SKM-1 treated with dmso at 0.1 percent for 144 hours (cell line): Measurements from ENCODE around the gene NPHS1.
"Not testable (repeated sequence)": the region's sequence is repeated elsewhere in the genome, so short reads cannot be mapped to it uniquely, and the experiment has no call there.

Source experiments
- DNase-seq: peaks from one replicate; lab custom pipeline; 2025; ENCODE audit not compliant: unreplicated experiment; lab: John Stamatoyannopoulos, UW

NPHS1 gene, protein sequence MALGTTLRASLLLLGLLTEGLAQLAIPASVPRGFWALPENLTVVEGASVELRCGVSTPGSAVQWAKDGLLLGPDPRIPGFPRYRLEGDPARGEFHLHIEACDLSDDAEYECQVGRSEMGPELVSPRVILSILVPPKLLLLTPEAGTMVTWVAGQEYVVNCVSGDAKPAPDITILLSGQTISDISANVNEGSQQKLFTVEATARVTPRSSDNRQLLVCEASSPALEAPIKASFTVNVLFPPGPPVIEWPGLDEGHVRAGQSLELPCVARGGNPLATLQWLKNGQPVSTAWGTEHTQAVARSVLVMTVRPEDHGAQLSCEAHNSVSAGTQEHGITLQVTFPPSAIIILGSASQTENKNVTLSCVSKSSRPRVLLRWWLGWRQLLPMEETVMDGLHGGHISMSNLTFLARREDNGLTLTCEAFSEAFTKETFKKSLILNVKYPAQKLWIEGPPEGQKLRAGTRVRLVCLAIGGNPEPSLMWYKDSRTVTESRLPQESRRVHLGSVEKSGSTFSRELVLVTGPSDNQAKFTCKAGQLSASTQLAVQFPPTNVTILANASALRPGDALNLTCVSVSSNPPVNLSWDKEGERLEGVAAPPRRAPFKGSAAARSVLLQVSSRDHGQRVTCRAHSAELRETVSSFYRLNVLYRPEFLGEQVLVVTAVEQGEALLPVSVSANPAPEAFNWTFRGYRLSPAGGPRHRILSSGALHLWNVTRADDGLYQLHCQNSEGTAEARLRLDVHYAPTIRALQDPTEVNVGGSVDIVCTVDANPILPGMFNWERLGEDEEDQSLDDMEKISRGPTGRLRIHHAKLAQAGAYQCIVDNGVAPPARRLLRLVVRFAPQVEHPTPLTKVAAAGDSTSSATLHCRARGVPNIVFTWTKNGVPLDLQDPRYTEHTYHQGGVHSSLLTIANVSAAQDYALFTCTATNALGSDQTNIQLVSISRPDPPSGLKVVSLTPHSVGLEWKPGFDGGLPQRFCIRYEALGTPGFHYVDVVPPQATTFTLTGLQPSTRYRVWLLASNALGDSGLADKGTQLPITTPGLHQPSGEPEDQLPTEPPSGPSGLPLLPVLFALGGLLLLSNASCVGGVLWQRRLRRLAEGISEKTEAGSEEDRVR (N-terminal part only)

DNA sequence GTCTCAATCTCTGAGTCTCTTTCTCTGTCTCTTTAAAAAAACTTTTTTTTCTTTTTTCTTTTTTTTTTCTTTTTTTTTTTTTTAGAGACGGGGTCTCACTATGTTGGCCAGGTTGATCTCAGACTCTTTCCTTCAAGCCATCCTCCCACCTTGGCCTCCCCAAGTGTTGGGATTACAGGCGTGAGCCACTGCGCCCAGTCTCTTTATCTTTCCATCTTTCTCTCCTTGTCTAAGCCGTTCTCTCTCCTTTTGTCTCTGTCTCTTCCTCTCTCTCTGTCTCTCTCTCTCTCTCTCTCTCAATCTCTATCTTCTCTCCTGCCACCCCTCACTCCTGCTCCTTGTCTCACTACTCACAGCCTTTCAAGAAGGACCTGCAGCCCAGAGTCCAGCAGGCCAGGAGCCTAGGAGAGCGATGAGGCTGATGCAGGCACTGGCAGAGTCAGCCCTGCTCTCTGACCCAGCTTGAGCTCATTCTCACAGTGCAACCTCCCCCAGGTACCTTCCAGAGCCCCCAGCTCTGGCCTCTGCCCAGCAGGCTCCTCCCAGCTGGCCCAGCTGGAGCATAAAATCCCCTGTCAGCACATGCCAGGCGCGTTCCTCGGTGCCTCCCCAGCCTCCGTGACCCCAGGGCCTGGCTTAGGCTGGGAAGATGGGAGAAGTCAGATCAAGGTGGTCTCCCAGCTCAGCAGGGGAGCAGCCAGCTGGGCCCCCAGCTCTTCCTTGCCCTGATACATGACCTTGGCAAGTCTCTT, at the start of gene NPHS1:
NPHS1 (minus strand) TSS at position 476 of the 752 bp plus-strand sequence. CDS start 667 bp downstream, outside the sequence.
- no peak for DNase-seq

DNA sequence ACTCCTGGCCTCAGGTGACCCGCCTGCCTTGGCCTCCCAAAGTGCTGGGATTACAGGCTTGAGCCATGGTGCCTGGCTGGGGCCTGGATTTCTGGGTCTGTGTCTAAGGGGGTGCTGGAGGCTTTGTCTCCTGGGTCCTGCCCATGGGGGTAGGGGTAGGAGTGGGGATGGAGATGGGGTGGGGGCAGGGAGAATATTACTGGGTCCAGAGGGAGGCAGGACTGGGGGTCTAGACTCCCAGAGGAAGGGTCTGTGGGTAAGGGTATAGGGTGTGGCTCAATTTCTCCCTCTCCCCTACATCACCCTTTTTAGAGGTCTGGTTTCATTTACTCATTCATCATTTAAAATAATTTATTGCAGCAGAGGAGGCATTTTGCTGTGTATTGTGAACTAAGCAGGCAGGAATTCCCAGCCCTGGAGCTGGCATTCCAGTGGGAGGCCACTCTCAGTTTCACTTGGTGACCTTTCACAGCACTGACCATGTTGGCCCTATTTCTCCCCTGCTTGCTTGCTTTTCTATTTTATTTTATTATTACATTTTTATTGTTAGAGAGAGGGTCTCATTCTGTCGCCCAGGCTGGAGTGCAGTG, 48.8 kb upstream of the NPHS1 start:
- DNase-seq: no peak

GRCh38 chr19:35899547-35900214, 47.4 kb upstream of the NPHS1 start:
- peak; percentile 67 for DNase-seq

DNA sequence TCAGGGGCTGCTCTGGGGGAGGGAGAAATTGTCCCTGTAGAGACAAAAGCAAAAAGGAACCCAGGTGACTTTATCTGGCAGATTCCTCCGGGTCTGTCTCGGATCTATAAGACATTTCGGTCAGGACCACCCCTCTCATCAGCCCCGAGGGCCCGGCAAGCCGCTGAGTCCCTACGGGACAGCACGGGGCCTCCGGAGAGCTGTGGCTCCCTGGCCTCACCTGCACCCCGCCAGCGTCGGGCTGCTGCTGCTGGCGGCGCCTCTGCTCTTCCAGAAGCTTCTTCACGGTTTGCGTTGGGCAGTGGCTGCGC, 46.1 kb upstream of the NPHS1 start:
- DNase-seq: no peak

DNA sequence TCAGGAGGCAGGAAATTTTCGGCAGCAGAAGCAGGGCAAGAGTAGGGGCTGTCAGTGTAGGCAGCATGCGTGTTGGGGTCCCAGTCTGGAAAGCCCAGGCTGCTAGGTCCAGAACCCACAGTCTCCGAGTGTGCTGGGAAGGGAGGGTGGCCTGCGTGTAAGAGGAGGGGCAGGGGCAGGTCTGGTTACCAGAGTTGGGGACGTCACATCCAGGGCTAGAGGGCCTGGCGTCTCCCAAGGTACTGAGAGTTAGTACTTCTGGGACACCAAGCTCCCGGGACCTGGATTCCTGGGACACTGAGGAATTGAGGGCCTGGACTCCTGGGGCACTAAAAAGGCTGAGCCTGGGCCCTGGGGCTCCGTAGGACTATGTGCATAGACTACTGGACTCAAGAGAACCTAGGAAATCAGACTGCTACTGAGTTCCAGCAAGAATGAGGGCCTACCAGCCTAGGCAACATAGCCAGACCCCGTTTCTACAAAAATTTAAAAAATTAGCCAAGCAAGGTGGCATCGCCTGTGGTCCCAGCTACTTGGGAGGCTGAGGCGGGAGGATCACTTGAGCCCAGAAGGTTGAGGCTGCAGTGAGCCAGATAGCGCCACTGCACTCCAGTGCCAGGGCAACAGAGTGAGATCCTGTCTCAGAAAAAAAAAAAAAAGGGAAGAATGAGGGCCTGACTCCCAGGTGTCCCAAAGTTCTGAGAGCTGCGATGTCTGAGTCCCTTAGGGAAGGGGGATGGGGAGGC, 45.6 kb upstream of the NPHS1 start:
- DNase-seq: no peak

- no peak for DNase-seq
Observed at GRCh38 chr19:35896643-35897040, 44.3 kb upstream of the NPHS1 start.

GRCh38 chr19:35895911-35896642, 43.8 kb upstream of the NPHS1 start:
- DNase-seq: no peak

DNA sequence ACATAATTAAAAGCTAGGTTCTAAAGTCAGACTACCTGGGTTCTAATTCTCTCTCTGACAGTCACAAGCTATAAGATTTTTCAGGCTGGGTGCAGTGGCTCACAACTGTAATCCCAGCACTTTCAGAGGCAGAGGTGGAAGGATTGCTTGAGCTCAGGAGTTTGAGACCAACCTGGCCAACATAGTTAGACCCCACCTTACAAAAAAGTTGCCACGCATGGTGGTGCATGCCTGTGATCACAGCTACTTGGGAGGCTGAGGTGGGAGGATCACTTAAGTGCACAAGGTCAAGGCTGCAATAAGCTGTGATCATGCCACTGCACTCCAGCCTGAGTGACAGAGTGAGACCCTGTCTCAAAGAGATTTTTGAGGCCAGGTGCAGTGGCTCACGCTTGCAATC, 42.0 kb upstream of the NPHS1 start:
- no peak for DNase-seq

- DNase-seq: not testable (repeated sequence)
Observed at GRCh38 chr19:35891819-35892218, 39.5 kb upstream of the NPHS1 start.

- DNase-seq: no peak
Observed at GRCh38 chr19:35890113-35890650, 37.9 kb upstream of the NPHS1 start.

DNA sequence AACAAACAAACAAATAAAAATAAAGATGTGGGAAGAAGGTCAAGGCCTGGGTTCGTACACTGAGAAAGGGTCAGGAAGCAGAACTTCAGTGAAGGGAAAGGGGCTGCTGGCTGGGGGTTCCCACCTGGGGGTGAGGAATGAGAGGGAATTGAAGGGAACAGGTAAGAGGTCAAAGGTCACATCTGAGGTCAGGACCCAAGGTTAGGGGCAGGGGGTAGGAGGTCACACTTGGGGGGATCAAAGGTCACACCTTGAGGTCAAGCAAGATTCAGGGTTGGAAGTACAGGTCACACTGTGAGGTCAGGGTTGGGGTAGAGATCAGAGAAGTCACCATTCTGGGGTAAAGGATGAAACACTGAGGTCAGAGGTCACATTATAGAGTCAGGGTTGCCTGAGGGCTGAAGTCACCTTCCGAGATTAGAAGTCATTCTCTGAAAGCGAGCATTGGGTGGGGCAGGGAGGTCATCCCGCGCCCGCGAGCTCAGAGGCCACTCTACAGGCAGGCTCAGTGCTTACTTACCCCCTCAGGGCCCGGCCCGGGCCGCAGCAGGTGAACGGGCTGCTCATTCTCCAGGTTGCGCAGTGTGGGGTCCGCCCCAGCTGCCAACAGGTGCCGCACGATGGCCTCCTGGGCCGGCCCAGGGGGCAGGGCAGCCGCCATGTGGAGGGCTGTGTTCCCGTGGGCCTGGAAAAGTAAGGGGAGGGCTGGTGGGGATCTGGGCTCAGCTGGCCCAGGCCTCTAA, 37.2 kb upstream of the NPHS1 start:
- no peak for DNase-seq

DNA sequence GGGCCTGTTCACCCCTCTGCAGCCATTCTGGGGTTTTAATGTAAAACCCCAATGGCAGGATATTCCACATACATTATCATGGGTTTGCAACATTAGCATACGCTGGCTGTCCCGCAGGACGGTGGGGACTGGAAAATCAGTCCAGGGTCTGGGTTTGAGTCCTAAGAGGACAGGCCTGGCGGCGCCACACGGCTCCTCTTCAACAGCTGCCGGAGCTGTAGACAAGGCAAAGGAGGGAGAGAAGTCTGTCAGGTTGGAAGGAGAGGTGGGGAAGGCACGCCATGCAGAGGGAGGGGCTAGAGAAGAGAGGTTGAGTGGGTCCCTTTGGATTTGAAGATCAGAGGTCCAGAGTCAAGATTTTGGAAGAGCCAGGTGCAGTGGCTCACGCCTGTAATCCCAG, 36.1 kb upstream of the NPHS1 start:
- no peak for DNase-seq

GRCh38 chr19:35887197-35887596, 34.9 kb upstream of the NPHS1 start:
- DNase-seq: no peak

- no peak for DNase-seq
Observed at GRCh38 chr19:35885904-35886303, 33.6 kb upstream of the NPHS1 start.

DNA sequence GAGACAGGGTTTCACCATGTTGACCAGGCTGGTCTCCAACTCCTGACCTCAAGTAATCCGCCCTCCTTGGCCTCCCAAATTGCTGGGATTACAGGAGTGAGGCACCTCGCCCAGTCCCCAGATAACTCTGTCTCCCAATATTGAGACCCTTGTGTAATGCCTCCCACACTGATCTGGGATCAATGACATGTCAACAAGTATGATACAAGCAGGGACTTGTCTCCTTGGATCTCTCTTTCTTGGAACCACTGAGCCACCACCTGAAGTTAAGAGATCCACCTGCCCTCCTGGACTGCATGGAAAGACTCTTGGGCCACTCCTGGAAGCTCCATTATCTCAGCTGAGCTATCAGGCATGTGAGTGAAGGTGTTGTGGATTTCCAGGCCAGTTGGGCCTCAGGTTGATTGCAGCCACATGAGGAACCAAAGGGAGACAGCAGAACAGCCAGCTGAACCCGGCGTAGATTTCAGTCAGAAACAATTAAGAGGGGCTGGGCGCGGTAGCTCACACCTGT, 33.0 kb upstream of the NPHS1 start:
- no peak for DNase-seq

GRCh38 chr19:35883882-35884281, 31.6 kb upstream of the NPHS1 start:
- DNase-seq: no peak

DNA sequence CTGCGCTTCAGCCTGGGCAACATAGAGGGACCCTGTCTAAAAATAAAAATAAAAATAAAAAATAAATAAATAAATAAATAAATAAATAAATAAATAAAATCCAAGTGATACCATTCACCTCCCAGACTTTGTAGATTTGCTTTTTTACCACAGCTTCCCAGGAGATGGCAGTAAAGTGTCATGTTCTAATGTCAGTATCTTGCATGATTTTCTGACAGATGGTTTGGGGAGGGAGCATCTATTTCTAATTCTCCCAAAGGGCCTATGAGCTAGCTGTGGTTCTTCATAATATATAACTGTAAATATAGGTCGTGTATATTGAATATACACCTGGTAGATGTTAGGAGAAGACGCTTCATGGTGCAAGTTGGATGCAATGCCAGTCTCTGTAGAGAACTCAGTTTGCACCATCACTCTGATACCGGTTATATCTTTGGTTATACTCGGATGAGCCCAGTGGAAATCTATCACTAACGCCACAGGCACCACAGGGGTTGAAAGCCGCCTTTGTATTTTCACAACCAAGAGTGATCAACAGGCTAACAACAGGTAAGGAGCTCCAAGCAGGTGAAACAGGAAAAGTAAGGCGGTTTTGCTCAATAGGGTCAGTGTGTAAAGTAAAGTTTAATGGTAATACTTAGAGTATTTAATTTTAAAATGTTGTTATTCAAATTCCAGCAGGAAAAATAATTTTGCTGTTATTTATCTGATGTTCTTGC, 30.0 kb upstream of the NPHS1 start:
- peak; percentile 51 for DNase-seq
